GM19023 (cell line): ENCODE measurements around the gene PRPF38B.
"Not testable (repeated sequence)": the region's sequence is repeated elsewhere in the genome, so short reads cannot be mapped to it uniquely, and the experiment has no call there.

Source experiments
- ATAC-seq: cut with Tn5 transposase; IDR thresholded peaks from one replicate; pipeline ENCODE4 v1.9.1; 2021; ENCODE audit warnings: mild to moderate bottlenecking, moderate library complexity; ENCODE audit not compliant: unreplicated experiment

The PRPF38B gene

DNA sequence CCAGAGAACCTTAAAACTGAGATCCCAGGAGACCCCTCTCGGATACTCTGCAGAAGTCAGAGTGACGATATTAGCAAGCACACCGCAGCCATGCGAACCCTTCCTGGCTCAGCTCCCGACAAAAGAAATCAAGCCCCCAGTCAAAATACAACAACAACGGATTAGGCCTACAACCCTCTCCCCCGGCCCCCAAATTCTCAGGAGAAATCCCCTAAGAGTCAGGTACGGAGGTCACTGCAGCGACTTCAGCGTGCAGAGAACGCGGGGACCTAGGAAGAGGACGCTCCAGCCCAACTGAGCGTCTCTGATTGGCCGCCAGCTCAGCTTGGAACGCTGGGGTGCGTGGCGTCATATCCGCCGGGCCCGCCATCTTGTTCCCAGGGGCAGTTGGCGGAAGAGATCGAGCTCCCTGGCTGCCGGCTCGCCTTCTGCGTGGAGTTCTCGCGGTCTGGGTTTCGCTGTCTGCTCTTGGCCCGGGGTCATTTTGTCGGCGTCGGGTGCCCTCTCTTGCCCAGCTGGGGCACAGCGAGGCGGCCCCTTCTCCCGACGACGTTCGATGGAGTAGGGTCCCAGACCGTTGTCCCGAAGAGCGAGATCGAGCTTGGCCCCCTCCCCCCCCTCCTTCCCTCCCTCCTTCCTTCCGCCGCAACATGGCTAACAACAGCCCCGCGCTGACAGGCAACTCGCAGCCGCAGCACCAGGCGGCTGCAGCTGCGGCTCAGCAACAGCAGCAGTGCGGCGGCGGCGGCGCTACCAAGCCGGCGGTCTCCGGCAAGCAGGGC is at the start of gene PRPF38B:
TSS of gene PRPF38B (plus strand) at position 369 of the 782 bp plus-strand sequence. CDS start at position 651, 282 bp downstream.
- peak; percentile 94 for ATAC-seq

- no peak for ATAC-seq
These were observed 48.4 kb upstream of the PRPF38B start for GRCh38 chr1:108643492-108644335.

GRCh38 chr1:108644984-108645383 is 47.1 kb upstream of the PRPF38B start:
- ATAC-seq: no peak

GRCh38 chr1:108645564-108646184 is 46.4 kb upstream of the PRPF38B start:
- no peak for ATAC-seq

GRCh38 chr1:108646265-108646647 is 45.9 kb upstream of the PRPF38B start:
- ATAC-seq: no peak

- ATAC-seq: peak; percentile 80
These were observed 45.4 kb upstream of the PRPF38B start for GRCh38 chr1:108646648-108647269.

GRCh38 chr1:108653431-108654105 is 38.5 kb upstream of the PRPF38B start:
- no peak for ATAC-seq

DNA sequence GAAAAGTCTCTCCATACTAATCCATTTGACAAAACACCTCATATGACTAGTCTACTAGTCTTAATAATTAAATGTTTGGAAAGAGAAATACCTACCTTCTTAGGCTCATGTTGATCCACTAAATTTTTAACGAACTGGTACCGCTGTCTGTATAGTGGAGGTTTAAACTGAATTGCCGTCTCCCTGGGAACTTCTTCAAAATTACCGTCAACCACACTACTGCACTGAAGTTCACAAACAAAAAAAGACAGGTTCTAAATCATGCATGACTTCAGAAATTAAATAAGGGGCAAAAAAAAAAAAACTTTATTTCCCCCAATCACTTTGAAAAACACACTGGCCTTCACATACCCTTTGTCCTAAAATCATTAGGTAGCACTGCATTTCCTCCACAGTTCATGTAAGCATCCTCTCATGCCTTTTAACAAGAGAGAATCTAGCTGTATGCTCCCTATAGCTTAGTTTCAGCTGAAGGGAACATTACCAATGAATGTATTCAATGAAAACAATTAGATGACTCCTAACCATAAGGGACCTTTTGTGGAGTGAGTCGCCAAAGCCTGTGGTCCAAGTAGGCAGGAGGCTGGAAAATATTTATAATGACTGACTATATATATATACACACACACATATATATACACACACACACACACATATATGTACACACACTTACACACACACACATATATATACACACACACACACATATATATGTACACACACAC is 34.6 kb upstream of the PRPF38B start:
- ATAC-seq: no peak

DNA sequence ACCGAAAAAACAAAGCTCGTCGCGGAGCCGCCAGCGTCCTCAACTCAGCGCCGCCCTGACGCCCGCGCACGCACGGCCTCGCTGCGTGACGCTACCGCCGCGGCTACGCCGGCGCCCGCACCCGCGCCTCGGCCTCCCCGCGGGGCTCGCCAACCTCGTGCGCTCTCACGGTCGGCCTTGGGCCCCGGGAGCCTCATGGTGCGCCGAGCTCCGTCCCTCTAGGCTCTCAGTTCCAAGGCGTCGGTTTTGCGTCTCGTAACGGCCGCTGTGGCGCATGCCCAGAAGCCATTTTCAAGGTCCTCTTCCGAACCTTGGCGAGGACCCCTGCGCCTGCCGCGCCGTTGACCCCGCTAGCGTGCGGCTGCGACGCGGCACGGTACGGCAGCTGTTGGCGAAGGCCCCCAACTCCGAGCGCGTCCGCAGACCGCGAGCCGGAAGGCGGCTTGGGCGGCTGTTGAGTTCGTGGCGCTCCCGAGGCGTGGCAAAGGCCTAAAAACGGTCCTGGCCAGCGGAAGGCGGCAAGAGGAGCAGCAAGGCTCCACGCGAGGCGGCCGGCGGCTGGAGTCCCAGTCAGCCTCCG is 31.0 kb upstream of the PRPF38B start, which contains the start of gene HENMT1:
TSS of gene HENMT1 (minus strand) at position 64 of the 580 bp plus-strand sequence. CDS start 1,209 bp downstream, outside the sequence.
- peak; percentile 91 for ATAC-seq

GRCh38 chr1:108663074-108663473 is 29.0 kb upstream of the PRPF38B start:
- no peak for ATAC-seq

DNA sequence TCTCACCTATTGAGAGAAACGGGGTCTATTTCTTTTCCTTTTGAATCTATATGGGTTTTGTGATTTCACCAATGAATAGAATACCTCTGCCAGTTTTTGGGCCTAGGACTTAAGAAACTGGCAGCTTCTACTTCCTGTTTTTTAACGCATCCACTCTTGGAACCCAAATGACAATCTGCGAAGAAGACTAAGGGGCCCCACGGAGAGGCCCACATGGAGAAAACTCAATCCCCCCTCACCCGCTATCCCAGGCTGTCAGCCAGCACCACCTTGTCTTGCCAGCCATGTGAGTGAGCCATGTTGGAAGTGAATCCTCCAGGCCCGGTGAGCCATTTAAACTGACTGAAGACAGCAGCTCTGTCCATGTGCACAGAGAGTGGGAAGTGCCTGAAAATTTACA is 27.6 kb upstream of the PRPF38B start:
- ATAC-seq: no peak

GRCh38 chr1:108665067-108665466 is 27.0 kb upstream of the PRPF38B start:
- no peak for ATAC-seq

DNA sequence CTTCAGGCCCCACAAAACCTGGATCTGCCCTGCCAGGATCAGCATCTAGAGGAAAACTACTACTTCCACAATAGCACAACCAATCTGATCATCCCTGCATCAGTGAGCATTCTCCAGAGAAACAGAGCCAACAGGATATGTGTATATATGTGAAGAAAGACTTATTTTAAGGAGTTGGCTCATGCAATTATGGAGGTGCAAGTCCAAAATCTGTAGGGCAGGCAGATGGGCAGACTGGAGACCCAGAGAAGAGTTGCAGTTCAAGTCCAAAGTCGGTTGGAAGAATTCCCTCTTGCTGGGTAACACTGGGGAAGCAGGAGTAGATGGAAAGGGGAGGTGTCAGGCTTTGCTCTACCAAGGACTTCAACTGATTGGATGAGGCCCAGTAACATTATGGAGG is 26.3 kb upstream of the PRPF38B start:
- ATAC-seq: no peak

- ATAC-seq: not testable (repeated sequence)
These were observed 24.7 kb upstream of the PRPF38B start for GRCh38 chr1:108667422-108667821.

- no peak for ATAC-seq
These were observed 23.3 kb upstream of the PRPF38B start for GRCh38 chr1:108668777-108669176.

DNA sequence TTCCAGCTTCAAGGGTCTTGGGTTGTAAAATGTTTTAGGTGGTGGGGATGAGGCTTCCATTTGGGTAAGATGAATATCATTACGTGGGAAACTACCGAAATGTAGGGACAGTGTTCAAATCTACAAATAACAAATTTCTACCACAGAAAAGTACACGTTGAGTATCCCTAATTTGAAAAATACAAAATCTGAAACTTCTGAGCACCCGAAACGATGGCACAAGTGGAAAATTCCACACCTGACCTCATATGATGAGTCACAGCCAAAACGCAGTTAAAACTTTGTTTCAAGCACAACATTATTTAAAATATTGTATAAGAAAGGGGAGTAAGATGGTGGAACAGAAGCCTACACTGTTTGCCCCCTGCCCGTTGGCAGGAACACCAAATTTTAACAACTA is 22.4 kb upstream of the PRPF38B start:
- ATAC-seq: no peak

GRCh38 chr1:108670131-108670773 is 21.9 kb upstream of the PRPF38B start:
- no peak for ATAC-seq

DNA sequence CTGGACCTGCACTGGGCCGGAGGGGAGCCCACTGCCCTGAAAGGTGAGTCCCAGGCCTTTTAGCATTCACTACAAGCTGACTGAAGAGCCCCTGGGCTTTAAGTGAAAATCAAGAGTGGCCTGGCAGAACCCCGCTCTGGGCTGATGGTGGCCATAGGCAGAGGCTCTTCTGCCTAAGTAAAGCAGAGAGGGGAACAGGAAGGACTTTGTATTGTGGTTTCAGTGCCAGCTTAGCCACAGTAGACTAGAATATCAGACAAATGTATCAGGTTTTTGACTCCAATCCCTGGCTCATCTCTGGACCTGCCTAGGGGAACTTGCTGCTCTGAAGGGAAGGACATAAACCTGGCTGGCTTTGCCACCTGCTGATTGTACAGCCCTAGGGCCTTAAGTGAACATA is 21.0 kb upstream of the PRPF38B start:
- ATAC-seq: no peak

GRCh38 chr1:108678706-108679105 is 13.4 kb upstream of the PRPF38B start:
- no peak for ATAC-seq
